Stimulated activated CD8-positive, alpha-beta memory T cell treated with anti-CD3 and anti-CD28 coated beads, Interleukin-4, amount 100 ng/mL, for 48 hours (primary cell): ENCODE data around the gene C1orf210.

ENCODE experiments used
- DNase-seq: peaks from one replicate; pipeline ENCODE4 v3.0.0-alpha.2; 2020

C1orf210 gene

GRCh38 chr1:43246466-43247213, 38.7 kb downstream of the C1orf210 start:
- no peak for DNase-seq

DNA sequence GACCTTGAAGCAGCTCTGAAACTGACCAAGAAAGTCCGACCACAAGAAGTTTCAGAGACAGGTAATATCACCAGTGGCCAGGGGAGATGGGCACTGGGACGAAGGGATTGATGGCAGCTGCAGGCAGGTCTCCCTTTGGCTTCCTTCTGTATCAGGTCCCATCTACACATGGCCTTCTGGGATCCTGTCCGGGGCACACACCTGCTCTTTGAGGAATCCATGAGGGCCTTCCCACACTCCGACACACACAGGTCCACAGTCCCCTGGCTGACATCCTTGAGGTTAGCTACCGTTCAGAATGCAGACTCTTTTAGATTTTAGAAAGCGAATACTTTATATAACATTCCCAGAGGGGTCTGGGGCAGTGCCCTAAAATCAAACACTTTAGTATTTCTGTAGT, 42.1 kb downstream of the C1orf210 start:
- DNase-seq = no peak

- no peak for DNase-seq
Measured at GRCh38 chr1:43241413-43241836, 44.0 kb downstream of the C1orf210 start.

DNA sequence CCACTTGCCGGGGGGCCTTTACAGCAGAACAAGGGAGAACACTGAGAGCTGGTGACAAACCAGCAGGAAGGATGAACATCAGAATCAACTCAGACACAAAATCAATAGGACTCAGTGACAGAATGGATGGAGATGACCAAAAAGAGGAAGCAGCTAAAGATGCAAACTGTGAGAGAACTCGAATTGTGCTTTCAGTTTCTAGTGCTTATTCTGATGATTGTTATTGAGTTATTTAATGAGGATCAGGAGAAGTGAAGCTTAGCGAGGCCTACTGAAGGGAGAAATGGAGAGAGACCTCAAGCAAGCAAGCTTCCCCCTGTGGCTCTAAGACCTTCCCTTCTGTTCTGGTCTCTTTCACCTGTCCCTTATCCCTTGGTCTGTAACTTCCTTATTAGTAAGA, 45.9 kb downstream of the C1orf210 start:
- no peak for DNase-seq

DNA sequence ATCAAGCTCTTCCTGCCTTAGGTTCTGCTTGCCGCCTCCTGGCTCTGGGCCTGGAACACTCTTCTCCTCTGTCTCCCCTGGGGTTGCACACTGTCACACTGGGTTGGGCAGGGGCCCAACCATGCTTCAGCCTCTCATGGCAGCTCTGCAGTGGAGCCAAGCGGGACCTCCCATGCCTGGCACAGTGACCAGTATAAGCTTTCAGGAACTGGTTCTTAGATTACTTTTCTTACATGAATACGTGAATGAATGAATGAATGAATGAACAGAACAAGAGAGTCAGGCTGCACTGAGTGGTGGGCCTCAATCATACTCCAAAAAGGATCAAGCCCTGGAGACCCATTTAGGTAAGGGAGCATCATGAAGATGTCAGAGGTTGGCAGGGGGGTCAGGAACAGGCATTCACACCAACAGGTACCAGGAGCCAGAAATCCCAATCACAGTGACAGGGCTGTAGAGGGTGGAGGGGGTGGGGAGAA, 46.4 kb downstream of the C1orf210 start:
- DNase-seq = no peak

DNA sequence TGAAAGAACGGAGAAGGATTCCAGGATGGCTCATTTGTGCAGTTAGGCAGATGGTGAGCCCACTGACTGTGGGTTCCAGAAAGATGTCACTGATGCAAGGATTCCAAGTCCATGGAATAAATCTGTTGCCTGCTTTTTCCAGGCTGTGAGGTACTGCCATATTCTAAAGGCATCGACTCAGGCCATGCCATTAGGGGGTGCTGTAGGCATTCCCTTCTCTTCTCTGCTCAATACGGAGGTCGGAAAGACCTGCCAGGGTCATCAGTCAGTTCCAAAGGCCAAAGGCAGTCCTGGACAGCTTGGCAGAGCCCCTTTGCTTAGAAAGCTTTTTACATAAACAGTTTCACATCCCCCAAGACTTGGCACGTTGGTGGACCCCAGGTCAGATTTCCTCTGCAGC, 47.3 kb downstream of the C1orf210 start:
- DNase-seq = peak; percentile 47

DNA sequence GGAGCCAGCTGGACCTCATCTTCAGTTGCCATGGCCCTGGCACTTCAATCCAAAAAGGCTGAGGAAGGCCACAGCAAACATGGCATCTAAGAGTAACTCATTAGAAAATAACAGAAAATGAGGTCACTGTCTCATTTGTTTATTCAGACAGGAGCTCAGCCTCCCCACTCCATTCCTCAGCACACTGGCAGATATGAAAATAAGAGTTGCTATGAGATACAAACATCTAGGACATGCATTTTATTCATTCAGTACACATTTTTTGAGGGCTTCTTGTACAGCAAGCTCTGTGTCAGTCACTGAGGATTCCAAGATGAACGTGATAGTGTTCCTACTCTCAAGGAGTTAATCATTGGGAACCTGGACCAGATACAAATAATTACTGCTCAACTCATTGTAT, 48.3 kb downstream of the C1orf210 start:
- no peak for DNase-seq

- DNase-seq = no peak
Measured at GRCh38 chr1:43235451-43236121, 49.8 kb downstream of the C1orf210 start.

DNA sequence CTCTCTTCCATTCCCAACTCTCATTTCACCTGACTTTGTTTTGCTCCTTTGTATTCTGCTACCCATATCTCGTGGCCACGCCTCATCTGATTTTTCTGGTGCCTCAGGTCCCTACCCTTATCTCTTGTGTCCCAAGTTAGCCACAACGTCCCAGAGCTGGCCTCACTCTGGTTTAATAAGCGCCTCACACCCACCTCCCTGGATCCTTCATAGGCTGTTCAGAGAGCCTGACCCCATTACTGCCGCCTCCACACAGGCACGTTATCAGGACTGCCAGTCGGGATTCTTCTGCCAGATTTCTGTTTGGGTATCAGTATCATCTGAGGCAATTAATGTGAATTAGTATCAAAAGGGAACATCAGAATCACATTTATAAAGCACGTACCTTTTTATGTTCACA, 50.3 kb downstream of the C1orf210 start:
- DNase-seq = no peak

DNA sequence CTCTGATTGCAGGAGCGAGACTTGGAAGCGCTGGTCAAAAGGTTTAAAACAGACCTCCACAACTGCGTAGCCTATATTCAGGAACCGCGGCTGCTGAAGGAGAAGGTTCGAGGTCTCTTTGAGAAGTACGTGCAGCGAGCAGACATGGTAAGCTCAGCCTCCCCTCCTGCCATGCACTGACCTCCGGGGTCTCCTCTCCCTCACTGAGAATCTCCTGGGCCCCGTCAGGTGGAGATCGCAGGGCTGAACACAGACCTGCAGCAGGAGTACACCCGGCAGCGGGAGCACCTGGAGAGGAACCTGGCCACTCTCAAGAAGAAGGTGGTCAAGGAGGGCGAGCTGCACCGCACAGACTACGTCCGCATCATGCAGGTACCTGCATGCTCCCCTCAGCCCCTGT, 51.1 kb downstream of the C1orf210 start:
- no peak for DNase-seq

- no peak for DNase-seq
Measured at GRCh38 chr1:43233631-43234030, 51.8 kb downstream of the C1orf210 start.

DNA sequence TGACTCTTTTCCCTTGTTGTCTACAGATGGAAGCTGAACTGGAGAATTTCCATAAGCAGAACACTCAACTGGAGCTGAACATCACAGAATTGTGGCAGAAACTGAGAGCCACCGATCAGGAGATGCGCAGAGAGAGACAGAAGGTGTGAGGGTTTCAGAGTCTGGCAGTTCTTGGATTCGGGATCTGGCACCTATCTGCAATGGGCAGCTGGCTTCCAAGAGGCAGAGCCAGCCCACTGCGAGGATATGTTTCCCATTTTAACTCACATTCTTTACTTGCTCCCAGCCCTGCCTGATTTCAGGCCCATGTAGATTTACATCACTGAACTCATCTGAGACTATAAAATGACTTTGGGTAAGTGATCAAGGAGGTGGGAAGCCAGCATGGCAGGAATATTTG, 52.9 kb downstream of the C1orf210 start:
- DNase-seq = no peak

DNA sequence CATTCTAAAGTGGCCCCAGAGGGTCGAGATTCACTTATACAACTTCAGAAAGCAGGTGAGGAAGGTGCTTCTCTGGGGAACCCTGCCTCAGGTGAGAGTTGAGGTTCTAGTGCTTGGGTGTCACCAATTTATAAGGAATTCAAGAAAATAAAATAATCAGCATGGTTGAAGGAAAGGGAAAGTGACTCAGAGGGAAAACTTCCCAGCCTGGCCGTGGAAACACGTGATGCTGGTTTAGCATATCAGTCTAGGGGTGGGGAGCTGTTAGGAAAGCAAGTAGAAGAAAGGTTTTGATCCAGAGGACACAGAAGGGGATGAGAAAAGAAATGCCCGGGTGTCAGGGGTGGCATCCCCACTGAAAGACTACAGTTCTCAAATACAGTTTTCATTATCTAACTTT, 53.3 kb downstream of the C1orf210 start:
- no peak for DNase-seq
